MCF 10A (cell line): ENCODE results near the gene USP35. TPM values are rescaled to one million over a fixed set of nuclear protein-coding genes. Genes with fewer than 3 reads are reported as not detected.

Source experiments
- BruUV-seq: library from RNA; stranded (reverse); fragments of 400-500 nt; replicated peaks from 2 replicates; lab custom pipeline; 2021; lab: Mats Ljungman, UMichigan
- CTCF ChIA-PET: fragments of 300-600 bp; sonication (Branson Sonifier 250); formaldehyde crosslinking; extraction: SDS; loops from one replicate; lab custom pipeline; 2021; ENCODE audit warnings: antibody characterized with exemption, inconsistent platforms; lab: Yijun Ruan, JAX
- POLR2A ChIA-PET: fragments of 300-600, 350-650 bp; sonication (Branson Sonifier 250); formaldehyde crosslinking; extraction: SDS; loops from one replicate; lab custom pipeline; 2020; ENCODE audit warnings: antibody characterized with exemption, inconsistent platforms; lab: Yijun Ruan, JAX
- DNase-seq: peaks from one replicate; pipeline ENCODE4 v3.0.0-alpha.2; 2018; ENCODE audit not compliant: unreplicated experiment
- H3K27ac Mint-ChIP-seq: one replicate; pipeline ENCODE4 v1.8.0; 2022; ENCODE audit warnings: mild to moderate bottlenecking, low read depth, mixed read lengths; ENCODE audit not compliant: unreplicated experiment
- H3K27me3 Mint-ChIP-seq: one replicate; pipeline ENCODE4 v1.8.0; 2022; ENCODE audit warnings: mixed read lengths; ENCODE audit not compliant: insufficient read depth, unreplicated experiment
- H3K36me3 Mint-ChIP-seq: one replicate; pipeline ENCODE4 v1.8.0; 2022; ENCODE audit warnings: mild to moderate bottlenecking, moderate library complexity, mixed read lengths; ENCODE audit not compliant: insufficient read depth, unreplicated experiment
- H3K4me1 Mint-ChIP-seq: one replicate; pipeline ENCODE4 v1.8.0; 2022; ENCODE audit warnings: mixed read lengths; ENCODE audit not compliant: insufficient read depth, unreplicated experiment
- H3K4me3 Mint-ChIP-seq: one replicate; pipeline ENCODE4 v1.8.0; 2022; ENCODE audit warnings: mild to moderate bottlenecking, moderate library complexity, mixed read lengths; ENCODE audit not compliant: unreplicated experiment
- H3K9me3 Mint-ChIP-seq: one replicate; pipeline ENCODE4 v1.8.0; 2022; ENCODE audit warnings: mixed read lengths; ENCODE audit not compliant: unreplicated experiment
- intact Hi-C: fragments of 100-400 bp; cut with micrococcal nuclease; formaldehyde crosslinking; loops from 2 replicates; pipeline ENCODE4 v1.14.1; 2022
- total RNA-seq: library from RNA; stranded (reverse); gene quantifications from 2 replicates; pipeline ENCODE4 v1.2.3, GENCODE V29; 2022
- TF ChIP-seq, protein P1 (sequence below): fragments of 200-600 bp; IDR thresholded peaks from one replicate; pipeline ENCODE4 v1.8.0; 2022; ENCODE audit warnings: antibody characterized with exemption, mild to moderate bottlenecking; ENCODE audit not compliant: unreplicated experiment

The USP35 gene
- total RNA-seq, 1 experiment from 2014 or later, result 6.7 TPM

DNA sequence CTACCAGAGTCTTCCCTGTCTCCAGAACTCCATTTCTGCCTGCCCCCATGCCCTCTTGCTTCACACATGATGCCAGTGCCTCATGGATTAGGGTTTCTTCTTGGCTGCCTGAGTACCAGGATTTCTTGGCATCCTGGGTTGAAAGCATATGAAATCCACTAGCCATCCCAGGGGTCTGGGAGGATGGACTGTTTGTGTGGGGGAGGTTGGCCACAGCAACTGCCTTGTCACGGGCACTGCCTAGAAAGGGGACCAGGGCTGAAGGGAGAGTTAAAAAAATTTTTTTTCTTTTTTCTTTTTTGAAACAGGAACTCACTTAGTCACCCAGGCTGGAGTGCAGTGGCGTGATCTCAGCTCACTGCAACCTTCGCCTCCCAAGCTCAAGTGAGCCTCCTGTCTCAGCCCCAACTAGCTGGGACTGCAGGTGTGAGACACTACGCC, 4.2 kb downstream of the USP35 start:
- Mint-ChIP-seq H3K4me3 (no peak overlapping the region), H3K27ac (no peak overlapping the region), H3K9me3 (no peaks in the 10 kb centered on the region), H3K36me3 (peaks cover 10% of the 10 kb centered on the region), H3K4me1 (peaks cover 30% of the 10 kb centered on the region), H3K27me3 (no peaks in the 10 kb centered on the region)
- ChIA-PET POLR2A (no interaction called here), CTCF (no interaction called here)
- no TSS peak for BruUV-seq
- TF ChIP-seq, protein P1, sequence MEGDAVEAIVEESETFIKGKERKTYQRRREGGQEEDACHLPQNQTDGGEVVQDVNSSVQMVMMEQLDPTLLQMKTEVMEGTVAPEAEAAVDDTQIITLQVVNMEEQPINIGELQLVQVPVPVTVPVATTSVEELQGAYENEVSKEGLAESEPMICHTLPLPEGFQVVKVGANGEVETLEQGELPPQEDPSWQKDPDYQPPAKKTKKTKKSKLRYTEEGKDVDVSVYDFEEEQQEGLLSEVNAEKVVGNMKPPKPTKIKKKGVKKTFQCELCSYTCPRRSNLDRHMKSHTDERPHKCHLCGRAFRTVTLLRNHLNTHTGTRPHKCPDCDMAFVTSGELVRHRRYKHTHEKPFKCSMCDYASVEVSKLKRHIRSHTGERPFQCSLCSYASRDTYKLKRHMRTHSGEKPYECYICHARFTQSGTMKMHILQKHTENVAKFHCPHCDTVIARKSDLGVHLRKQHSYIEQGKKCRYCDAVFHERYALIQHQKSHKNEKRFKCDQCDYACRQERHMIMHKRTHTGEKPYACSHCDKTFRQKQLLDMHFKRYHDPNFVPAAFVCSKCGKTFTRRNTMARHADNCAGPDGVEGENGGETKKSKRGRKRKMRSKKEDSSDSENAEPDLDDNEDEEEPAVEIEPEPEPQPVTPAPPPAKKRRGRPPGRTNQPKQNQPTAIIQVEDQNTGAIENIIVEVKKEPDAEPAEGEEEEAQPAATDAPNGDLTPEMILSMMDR, result no peak
- intact Hi-C loops, result no loop called here
- DNase-seq, result no peak

DNA sequence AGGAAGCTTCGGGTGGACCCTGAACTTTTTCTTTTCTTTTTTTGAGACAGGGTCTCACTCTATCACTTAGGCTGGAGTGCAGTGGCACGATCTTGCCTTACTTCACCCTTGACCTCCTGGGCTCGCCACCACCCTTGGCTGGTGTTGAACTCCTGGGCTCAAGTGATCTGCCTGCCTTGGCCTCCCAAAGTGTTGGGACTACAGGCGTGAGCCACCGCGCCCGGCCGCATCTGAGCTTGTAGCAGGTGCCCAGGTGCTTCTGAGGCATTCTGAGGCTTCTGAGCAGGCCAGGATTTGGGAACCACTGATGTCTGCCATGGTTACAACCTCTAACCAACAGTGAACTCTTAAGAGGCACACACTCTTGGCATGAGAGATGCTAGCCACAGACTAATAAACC, 5.1 kb downstream of the USP35 start:
- Mint-ChIP-seq H3K27me3 (no peaks in the 10 kb centered on the region), H3K4me1 (peaks cover 30% of the 10 kb centered on the region), H3K9me3 (no peaks in the 10 kb centered on the region), H3K27ac (no peak overlapping the region), H3K36me3 (peaks cover 15% of the 10 kb centered on the region), H3K4me3 (no peak overlapping the region)
- POLR2A ChIA-PET, result interaction anchor here (0.6 to 1.8 kb wide), 4 partner anchors 8 to 381 kb away, joined by 3 to 4 read pairs (median 3); partner anchors contain the start of gene NARS2
- CTCF ChIA-PET, result no interaction called here
- intact Hi-C loops, result no loop called here
- TF ChIP-seq, protein P1, result no peak
- DNase-seq, result no peak
- BruUV-seq, result no TSS peak

DNA sequence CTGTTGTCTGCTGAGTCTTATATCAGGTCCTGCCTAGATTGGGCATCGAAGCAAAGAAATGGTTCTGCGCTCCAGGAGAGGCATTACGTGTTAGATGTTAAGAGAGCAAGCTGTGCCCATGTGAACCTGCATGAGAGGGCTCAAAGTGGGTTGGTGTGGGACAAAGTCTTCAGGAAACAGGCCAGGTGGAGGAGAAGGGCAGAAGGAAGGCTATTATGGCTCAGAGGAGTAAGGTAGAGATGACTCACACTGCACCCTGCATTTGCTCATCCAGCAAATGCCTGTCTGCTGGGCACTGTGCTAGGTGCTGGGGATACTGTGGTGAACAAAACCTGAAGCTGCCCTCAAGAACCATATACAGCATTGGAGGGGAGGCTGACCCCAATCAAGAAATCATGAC, 5.8 kb downstream of the USP35 start:
- intact Hi-C loops, result no loop called here

DNA sequence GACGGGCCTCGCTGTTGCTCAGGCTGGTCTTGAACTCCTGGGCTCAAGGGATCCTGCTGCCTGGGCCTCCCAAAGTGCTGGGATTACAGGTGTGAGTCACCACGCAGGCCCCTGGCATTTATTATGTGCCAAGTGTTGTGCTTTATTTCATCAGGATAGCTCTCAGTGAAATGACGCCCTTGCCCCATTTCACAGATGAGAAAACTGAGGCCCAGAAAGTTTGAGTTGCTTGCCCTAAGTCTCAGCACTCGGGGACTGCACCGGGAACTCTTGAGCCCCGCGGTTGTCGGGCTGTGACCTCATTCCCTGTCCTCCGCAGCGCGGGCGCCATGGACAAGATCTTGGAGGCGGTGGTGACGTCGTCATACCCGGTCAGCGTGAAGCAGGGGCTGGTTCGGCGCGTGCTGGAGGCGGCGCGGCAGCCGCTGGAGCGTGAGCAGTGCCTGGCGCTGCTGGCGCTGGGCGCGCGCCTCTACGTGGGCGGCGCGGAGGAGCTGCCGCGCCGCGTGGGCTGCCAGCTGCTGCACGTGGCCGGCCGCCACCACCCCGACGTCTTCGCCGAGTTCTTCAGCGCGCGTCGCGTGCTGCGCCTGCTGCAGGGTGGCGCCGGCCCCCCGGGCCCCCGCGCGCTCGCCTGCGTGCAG, 7.3 kb downstream of the USP35 start:
- H3K36me3 Mint-ChIP-seq, result peaks cover 17% of the 10 kb centered on the region
- intact Hi-C loops, result no loop called here
- H3K4me3 Mint-ChIP-seq, result no peak overlapping the region
- no TSS peak for BruUV-seq
- ChIA-PET CTCF (no interaction called here), POLR2A (no interaction called here)
- no peaks in the 10 kb centered on the region for H3K9me3 Mint-ChIP-seq
- no peaks in the 10 kb centered on the region for H3K27me3 Mint-ChIP-seq
- peaks cover 13% of the 10 kb centered on the region for H3K4me1 Mint-ChIP-seq
- TF ChIP-seq, protein P1, result no peak
- no peak for DNase-seq
- no peak overlapping the region for H3K27ac Mint-ChIP-seq

More for the DNA sequence above, 5.8 kb downstream of the USP35 start:
- no TSS peak for BruUV-seq
- no peak overlapping the region for H3K27ac Mint-ChIP-seq
- H3K27me3 Mint-ChIP-seq, result no peaks in the 10 kb centered on the region
- TF ChIP-seq, protein P1, result no peak
- H3K4me1 Mint-ChIP-seq, result peaks cover 28% of the 10 kb centered on the region
- DNase-seq, result peak; percentile 12
- ChIA-PET CTCF (interaction anchor here (0.5 kb wide), 1 partner anchor 156 kb away, joined by 3 read pairs; no protein-coding TSS in a partner anchor), POLR2A (interaction anchor here (1.8 kb wide), 1 partner anchor 9 kb away, joined by 4 read pairs; no protein-coding TSS in a partner anchor)
- no peaks in the 10 kb centered on the region for H3K9me3 Mint-ChIP-seq
- H3K36me3 Mint-ChIP-seq, result peaks cover 17% of the 10 kb centered on the region
- H3K4me3 Mint-ChIP-seq, result no peak overlapping the region
